GM21529 (cell line): Measurements from ENCODE around the gene SPDYE9.
"Not testable (repeated sequence)": the region's sequence is repeated elsewhere in the genome, so short reads cannot be mapped to it uniquely, and the experiment has no call there.

ENCODE experiments used
- ATAC-seq: cut with Tn5 transposase; IDR thresholded peaks from one replicate; pipeline ENCODE4 v1.9.1; 2021; ENCODE audit not compliant: unreplicated experiment

SPDYE9 gene, protein sequence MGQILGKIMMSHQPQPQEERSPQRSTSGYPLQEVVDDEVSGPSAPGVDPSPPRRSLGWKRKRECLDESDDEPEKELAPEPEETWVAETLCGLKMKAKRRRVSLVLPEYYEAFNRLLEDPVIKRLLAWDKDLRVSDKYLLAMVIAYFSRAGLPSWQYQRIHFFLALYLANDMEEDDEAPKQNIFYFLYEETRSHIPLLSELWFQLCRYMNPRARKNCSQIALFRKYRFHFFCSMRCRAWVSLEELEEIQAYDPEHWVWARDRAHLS

DNA sequence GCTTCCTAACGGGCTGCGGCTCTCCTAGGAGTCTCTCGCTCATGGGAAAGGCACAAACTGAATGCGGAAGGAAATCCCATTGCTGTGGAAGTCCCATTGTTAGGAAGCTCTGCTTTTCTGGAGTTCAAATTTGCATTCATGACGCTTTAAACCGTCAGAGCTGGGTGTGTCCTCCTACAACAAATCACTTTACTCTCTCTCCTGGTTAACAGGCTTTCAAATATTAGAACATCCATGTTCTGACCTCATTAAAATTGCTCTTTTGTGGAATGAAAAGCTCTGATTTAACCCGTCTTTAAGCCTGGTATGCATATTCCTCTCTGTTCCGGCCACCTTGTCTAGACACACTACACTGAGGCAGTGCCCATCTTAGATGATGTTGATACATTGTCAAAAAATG lies at the start of gene SPDYE9:
Gene SPDYE9, minus strand, starts transcription at position 101 of the 400 bp plus-strand sequence. CDS start 1,800 bp downstream, outside the sequence.
- not testable (repeated sequence) for ATAC-seq

DNA sequence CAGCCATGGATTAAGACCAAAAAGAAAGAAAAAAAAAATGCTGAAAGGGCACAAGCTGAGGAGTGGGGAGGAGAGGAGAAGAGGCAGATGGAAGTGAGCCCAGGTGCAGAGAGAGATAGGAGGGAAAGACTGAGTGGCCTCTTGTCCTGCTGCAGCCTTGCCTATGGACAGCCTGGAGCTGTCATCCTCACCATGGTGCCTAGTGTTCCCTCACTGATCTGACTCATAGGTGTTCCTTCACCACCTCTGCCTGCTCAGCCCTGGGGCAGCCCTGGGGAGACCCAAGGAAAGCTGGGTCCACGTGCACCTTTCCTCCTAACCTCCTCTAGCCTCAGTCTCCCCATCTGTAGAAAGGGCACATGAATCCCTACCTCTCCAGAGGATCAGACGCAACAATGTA lies 49.0 kb upstream of the SPDYE9 start:
- ATAC-seq, result not testable (repeated sequence)

DNA sequence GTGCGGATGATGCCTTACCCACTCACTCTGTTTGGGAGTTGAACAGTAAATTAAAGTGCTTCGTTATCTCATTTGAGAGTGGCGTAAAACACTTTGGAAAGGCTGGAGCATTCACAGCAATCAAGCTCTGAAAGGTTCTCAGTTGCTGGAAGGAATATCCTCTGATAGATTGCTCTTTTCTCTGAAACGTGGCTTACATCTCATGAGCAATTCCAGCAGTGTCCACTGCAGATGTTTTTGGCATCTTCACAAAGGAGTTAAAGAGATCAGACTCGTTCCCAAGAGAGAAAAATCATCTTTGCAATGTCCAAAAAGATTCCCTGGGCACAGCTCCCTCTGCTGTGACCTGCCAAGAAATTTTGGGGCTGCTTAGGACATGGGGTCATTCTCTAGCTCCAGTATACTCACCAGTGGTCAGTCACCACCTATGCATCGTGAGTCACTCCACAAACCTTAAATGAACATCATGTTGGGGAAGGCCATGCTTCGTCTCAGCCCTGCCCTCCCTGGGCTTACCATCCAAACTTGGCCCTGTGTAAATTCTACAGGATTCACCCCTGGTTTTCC lies 46.9 kb upstream of the SPDYE9 start:
- ATAC-seq, result not testable (repeated sequence)

DNA sequence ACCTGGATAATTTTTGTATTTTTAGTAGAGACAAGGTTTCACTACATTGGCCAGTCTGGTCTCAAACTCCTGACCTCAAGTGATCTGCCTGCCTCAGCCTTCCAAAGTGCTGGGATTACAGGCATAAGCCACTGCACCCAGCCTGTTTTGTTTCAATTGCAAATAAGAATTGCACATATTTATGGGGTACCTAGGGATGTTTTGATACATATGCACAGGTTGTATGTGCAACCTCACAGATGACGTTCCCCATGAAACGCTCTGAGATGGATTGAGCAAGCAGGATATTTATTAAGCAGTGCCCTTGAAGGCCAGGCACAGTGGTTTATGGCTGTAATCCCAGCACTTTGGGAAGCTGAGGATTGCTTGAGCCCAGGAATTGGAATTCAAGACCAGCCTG lies 44.8 kb upstream of the SPDYE9 start:
- not testable (repeated sequence) for ATAC-seq

DNA sequence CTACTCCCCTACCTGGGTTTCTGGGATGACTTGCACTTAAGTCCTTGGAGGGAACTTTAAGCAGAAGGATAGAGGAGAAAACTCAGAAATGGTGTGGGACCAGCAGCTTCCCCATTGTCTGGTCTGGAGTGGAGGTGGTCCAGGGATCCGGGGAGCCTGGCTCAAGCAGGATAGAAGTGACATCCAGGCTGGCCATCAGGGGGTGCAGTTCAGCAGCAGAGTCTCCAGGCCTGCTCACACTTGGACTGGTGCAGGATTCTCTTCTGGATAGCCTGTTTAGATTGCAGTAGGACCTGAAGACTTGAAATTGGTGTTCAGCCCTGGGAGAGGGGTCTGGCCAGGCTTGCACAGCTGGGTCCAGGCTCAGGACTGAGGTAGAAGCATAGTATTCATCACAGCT lies 38.3 kb upstream of the SPDYE9 start:
- not testable (repeated sequence) for ATAC-seq

DNA sequence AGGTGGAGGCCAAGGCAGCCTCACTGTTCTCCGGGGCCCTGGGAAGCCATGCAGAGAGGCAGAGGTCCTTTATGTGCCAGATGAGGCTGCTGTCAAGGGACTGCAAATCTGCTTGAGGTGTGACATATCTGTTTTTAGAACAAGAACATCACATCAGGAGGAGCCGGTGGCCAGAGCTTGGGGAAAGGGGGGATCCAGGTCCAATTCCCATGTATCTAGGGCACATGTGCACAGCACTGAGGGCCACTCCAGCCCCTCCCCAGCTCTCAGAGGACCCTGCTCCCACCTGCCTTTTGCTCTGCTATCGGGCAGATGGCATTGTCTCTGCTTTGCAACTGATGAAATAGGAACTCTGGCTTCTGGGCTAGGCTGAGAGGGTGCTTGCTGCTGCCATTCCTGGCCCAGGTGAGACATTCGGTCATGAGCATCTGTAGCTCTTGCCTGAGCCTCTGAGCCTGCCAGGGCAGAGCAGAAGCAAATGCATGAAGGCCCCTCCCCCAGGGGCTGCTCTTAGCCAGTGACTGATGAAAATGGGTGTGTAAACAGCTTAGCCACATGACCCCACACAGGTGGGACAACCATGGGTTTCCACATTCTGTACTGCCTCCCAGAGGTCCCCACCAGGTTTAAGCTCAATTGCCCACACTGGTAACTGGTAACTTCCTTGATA lies 37.1 kb upstream of the SPDYE9 start:
- not testable (repeated sequence) for ATAC-seq

DNA sequence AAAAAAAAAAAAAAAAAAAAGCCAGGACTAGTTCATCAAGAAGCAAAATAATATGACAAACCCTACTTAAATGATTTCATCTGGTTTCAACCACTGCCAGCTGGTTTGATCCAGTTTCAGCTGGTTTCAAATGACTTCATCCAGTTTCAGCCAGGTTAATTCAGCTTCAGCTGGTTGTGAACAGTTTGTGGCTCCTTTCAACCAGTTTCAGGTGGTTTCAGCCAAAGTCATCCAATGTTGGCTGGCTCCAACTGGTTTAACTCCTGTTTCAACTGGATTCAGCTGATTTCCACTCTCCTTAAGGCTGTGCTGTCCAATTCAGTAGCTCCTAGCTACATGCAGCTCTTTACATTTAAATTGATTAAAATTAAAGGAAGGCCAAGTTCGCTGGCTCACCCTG lies 32.3 kb upstream of the SPDYE9 start:
- ATAC-seq, result not testable (repeated sequence)

DNA sequence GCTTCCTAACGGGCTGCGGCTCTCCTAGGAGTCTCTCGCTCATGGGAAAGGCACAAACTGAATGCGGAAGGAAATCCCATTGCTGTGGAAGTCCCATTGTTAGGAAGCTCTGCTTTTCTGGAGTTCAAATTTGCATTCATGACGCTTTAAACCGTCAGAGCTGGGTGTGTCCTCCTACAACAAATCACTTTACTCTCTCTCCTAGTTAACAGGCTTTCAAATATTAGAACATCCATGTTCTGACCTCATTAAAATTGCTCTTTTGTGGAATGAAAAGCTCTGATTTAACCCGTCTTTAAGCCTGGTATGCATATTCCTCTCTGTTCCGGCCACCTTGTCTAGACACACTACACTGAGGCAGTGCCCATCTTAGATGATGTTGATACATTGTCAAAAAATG lies 28.0 kb downstream of the SPDYE9 start, which contains the start of gene SPDYE11:
Gene SPDYE11, minus strand, starts transcription at position 101 of the 400 bp plus-strand sequence. CDS start 1,800 bp downstream, outside the sequence.
- ATAC-seq, result not testable (repeated sequence)

DNA sequence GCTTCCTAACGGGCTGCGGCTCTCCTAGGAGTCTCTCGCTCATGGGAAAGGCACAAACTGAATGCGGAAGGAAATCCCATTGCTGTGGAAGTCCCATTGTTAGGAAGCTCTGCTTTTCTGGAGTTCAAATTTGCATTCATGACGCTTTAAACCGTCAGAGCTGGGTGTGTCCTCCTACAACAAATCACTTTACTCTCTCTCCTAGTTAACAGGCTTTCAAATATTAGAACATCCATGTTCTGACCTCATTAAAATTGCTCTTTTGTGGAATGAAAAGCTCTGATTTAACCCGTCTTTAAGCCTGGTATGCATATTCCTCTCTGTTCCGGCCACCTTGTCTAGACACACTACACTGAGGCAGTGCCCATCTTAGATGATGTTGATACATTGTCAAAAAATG lies 56.2 kb downstream of the SPDYE9 start, which contains the start of gene SPDYE8:
Gene SPDYE8, minus strand, starts transcription at position 101 of the 400 bp plus-strand sequence. CDS start 1,800 bp downstream, outside the sequence.
- ATAC-seq, result not testable (repeated sequence)
